Osteocyte (in vitro differentiated cells): Measurements from ENCODE around the gene LRG1. TPM values are rescaled to one million over a fixed set of nuclear protein-coding genes. Genes with fewer than 3 reads are reported as not detected.

Experiments
- DNase-seq: peaks from one replicate; pipeline ENCODE4 v3.0.0; 2021; ENCODE audit warnings: mixed read lengths; ENCODE audit not compliant: unreplicated experiment; ENCODE audit errors: extremely low spot score
- H3K27ac Mint-ChIP-seq: one replicate; pipeline ENCODE4 v1.8.0; 2021; ENCODE audit warnings: mild to moderate bottlenecking, mixed read lengths; ENCODE audit not compliant: unreplicated experiment
- H3K27me3 Mint-ChIP-seq: one replicate; pipeline ENCODE4 v1.8.0; 2021; ENCODE audit warnings: mixed read lengths; ENCODE audit not compliant: unreplicated experiment
- H3K36me3 Mint-ChIP-seq: one replicate; pipeline ENCODE4 v1.8.0; 2021; ENCODE audit warnings: mixed read lengths; ENCODE audit not compliant: unreplicated experiment
- H3K4me1 Mint-ChIP-seq: one replicate; pipeline ENCODE4 v1.8.0; 2021; ENCODE audit warnings: mixed read lengths; ENCODE audit not compliant: unreplicated experiment
- H3K4me3 Mint-ChIP-seq: one replicate; pipeline ENCODE4 v1.8.0; 2021; ENCODE audit warnings: mild to moderate bottlenecking, moderate library complexity, mixed read lengths; ENCODE audit not compliant: unreplicated experiment
- H3K9me3 Mint-ChIP-seq: one replicate; pipeline ENCODE4 v1.8.0; 2021; ENCODE audit warnings: mixed read lengths; ENCODE audit not compliant: unreplicated experiment
- CTCF ChIP-seq: fragments of 200-600 bp; sonication (generic); IDR thresholded peaks from 2 replicates; pipeline ENCODE4 v1.5.0; 2021; ENCODE audit warnings: antibody characterized with exemption, mild to moderate bottlenecking, moderate library complexity
- total RNA-seq: library from RNA; stranded (reverse); gene quantifications from 2 replicates; pipeline ENCODE4 v1.2.1, GENCODE V29; 2021

Gene LRG1
- total RNA-seq, 1 donor from 2014 or later = not detected

- peaks cover 15% of the 10 kb centered on the region for H3K36me3 Mint-ChIP-seq
- H3K27me3 Mint-ChIP-seq = no peaks in the 10 kb centered on the region
- H3K4me3 Mint-ChIP-seq = no peak overlapping the region
- DNase-seq = no peak
- no peak for TF ChIP-seq CTCF
- H3K27ac Mint-ChIP-seq = no peak overlapping the region
- no peaks in the 10 kb centered on the region for H3K4me1 Mint-ChIP-seq
- no peaks in the 10 kb centered on the region for H3K9me3 Mint-ChIP-seq
These were observed 47.3 kb downstream of the LRG1 start for GRCh38 chr19:4492337-4493103.

GRCh38 chr19:4491446-4491845 is 48.4 kb downstream of the LRG1 start:
- no peak for DNase-seq
- Mint-ChIP-seq H3K27ac (no peak overlapping the region), H3K36me3 (peaks cover 18% of the 10 kb centered on the region), H3K9me3 (no peaks in the 10 kb centered on the region), H3K27me3 (no peaks in the 10 kb centered on the region), H3K4me3 (no peak overlapping the region), H3K4me1 (no peaks in the 10 kb centered on the region)
- TF ChIP-seq CTCF = no peak

- DNase-seq = no peak
- Mint-ChIP-seq H3K9me3 (no peaks in the 10 kb centered on the region), H3K27ac (no peak overlapping the region), H3K4me1 (no peaks in the 10 kb centered on the region), H3K27me3 (no peaks in the 10 kb centered on the region), H3K4me3 (no peak overlapping the region), H3K36me3 (peaks cover 24% of the 10 kb centered on the region)
- no peak for TF ChIP-seq CTCF
These were observed 51.3 kb downstream of the LRG1 start for GRCh38 chr19:4488496-4488895.

- H3K4me3 Mint-ChIP-seq = no peak overlapping the region
- no peaks in the 10 kb centered on the region for H3K27me3 Mint-ChIP-seq
These were observed 52.3 kb downstream of the LRG1 start for GRCh38 chr19:4487572-4487971.

More at GRCh38 chr19:4487572-4487971, 52.3 kb downstream of the LRG1 start:
- H3K9me3 Mint-ChIP-seq = no peaks in the 10 kb centered on the region
- no peak overlapping the region for H3K27ac Mint-ChIP-seq
- no peak for DNase-seq
- no peaks in the 10 kb centered on the region for H3K4me1 Mint-ChIP-seq
- no peak for TF ChIP-seq CTCF
- peaks cover 26% of the 10 kb centered on the region for H3K36me3 Mint-ChIP-seq

Other genes with a start within 250 kb of the LRG1 start
- not detected in 2 replicates for gene TMIGD2, start 237.6 kb downstream of the LRG1 start, total RNA-seq
- 13.3 and 15.6 TPM in 2 replicates for gene FSD1, start 235.4 kb downstream of the LRG1 start, total RNA-seq
- gene STAP2, start 201.2 kb downstream of the LRG1 start, total RNA-seq = 2.7 and 5.9 TPM in 2 replicates
- 14.2 and 20.0 TPM in 2 replicates for gene MPND, start 196.5 kb downstream of the LRG1 start, total RNA-seq
- 105 and 115 TPM in 2 replicates for gene SH3GL1, start 139.5 kb downstream of the LRG1 start, total RNA-seq
- 9.7 and 14.0 TPM in 2 replicates for gene CHAF1A, start 137.4 kb downstream of the LRG1 start, total RNA-seq
- 96.8 and 106 TPM in 2 replicates for gene UBXN6, start 82.2 kb downstream of the LRG1 start, total RNA-seq
- 59.8 and 68.8 TPM in 2 replicates for gene HDGFL2, start 67.7 kb downstream of the LRG1 start, total RNA-seq
- gene PLIN4, start 21.6 kb downstream of the LRG1 start, total RNA-seq = not detected in 2 replicates
- gene PLIN5, start 4.8 kb downstream of the LRG1 start, total RNA-seq = not detected in 2 replicates
- 5.8 and 6.2 TPM in 2 replicates for gene SEMA6B, start 19.6 kb upstream of the LRG1 start, total RNA-seq
- gene TNFAIP8L1, start 99.5 kb upstream of the LRG1 start, total RNA-seq = 5.8 and 5.9 TPM in 2 replicates
- 95.4 and 103 TPM in 2 replicates for gene MYDGF, start 130.3 kb upstream of the LRG1 start, total RNA-seq
- 45.6 and 54.8 TPM in 2 replicates for gene DPP9, start 183.8 kb upstream of the LRG1 start, total RNA-seq